ENCODE data around the gene SPDYE5. TPM values are rescaled to one million over a fixed set of nuclear protein-coding genes. Genes with fewer than 3 reads are reported as not detected.
"Not testable (repeated sequence)": the region's sequence is repeated elsewhere in the genome, so short reads cannot be mapped to it uniquely, and the experiment has no call there.

The SPDYE5 gene
- total and polyA plus RNA-seq, 9 of the 15 experiments (the other 6 are each of a cell fraction or from before 2014, with no cell fraction given): 0.07 to 0.28 (median 0.13) TPM; not detected in 6

DNA sequence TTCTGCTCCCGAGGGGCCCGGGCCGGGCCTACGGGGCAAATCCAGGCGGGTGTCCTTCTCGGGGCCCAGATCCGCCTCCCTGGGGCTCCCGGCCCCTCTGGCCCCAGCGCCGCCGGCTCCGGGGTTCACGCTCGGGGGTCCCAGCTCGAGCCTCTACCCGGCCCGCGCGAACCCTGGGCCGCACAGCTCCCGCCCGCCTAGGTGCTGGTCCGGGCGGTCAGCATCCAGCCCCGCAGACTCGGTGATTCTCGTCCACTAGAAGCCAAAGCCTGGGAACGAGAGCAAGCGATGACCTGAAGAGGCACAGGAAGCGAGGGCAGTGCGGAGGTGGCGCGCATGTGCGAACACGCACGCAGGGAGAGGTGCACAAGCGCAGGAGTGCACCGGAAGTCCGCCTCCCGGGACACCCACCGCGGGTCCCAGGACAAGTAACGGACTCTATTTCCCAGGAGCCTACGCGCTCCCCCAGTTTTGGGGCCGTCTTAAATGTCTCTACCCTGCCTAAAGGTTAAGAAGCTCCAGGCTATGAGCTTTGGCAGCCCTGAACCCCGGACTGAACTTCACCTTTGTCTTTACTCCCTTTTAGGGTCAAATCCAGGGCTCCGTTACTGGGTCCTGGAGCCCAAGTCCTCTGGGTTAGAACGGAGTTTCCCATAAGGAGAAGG is 6.0 kb upstream of the SPDYE5 start, which contains the start of gene POM121C (continued):
- TF ChIP-seq, protein P1, sequence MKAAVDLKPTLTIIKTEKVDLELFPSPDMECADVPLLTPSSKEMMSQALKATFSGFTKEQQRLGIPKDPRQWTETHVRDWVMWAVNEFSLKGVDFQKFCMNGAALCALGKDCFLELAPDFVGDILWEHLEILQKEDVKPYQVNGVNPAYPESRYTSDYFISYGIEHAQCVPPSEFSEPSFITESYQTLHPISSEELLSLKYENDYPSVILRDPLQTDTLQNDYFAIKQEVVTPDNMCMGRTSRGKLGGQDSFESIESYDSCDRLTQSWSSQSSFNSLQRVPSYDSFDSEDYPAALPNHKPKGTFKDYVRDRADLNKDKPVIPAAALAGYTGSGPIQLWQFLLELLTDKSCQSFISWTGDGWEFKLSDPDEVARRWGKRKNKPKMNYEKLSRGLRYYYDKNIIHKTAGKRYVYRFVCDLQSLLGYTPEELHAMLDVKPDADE (conservative IDR thresholded peaks at IDR 0.05; ENCODE audit: control insufficient read depth, low read depth, low read length): peak; percentile 67
- TF ChIP-seq, protein P2, sequence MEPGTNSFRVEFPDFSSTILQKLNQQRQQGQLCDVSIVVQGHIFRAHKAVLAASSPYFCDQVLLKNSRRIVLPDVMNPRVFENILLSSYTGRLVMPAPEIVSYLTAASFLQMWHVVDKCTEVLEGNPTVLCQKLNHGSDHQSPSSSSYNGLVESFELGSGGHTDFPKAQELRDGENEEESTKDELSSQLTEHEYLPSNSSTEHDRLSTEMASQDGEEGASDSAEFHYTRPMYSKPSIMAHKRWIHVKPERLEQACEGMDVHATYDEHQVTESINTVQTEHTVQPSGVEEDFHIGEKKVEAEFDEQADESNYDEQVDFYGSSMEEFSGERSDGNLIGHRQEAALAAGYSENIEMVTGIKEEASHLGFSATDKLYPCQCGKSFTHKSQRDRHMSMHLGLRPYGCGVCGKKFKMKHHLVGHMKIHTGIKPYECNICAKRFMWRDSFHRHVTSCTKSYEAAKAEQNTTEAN (CRISPR knock-in tag; IDR thresholded peaks at IDR 0.05): 0 out of 2 replicates have a peak, but pooled peaks have one; percentile 39
- TF ChIP-seq POLR2B (IDR thresholded peaks at IDR 0.05; ENCODE audit: low read depth, partially characterized antibody): peak; percentile 84
- TF ChIP-seq ETV1 (tag; conservative IDR thresholded peaks at IDR 0.05; ENCODE audit: low read depth): peak; percentile 91
- TF ChIP-seq NR2C1 (IDR thresholded peaks at IDR 0.05): peak; percentile 86
- peak; percentile 90 for TF ChIP-seq NR2C1 (tag; IDR thresholded peaks at IDR 0.05)
- peak; percentile 82 for TF ChIP-seq EGR1 (conservative IDR thresholded peaks at IDR 0.05)
- peak; percentile 76 for TF ChIP-seq ZBTB17 (CRISPR knock-in tag; IDR thresholded peaks at IDR 0.05)
- peak; percentile 88 for TF ChIP-seq EP400 (IDR thresholded peaks at IDR 0.05)
- TF ChIP-seq MEIS2 (IDR thresholded peaks at IDR 0.05; ENCODE audit: partially characterized antibody): peak; percentile 86
- TF ChIP-seq RCOR1 (IDR thresholded peaks at IDR 0.05; ENCODE audit: borderline replicate concordance in 1 of 2, low read depth in 2 of 2, low read length in 2 of 2): peak in 1 of 2 experiments; percentile 42; a peak in 1 of 4 replicates
- 0 out of 2 replicates have a peak, but pooled peaks have one; percentile 30 for TF ChIP-seq MTA3 (IDR thresholded peaks at IDR 0.05; ENCODE audit: borderline replicate concordance)
- TF ChIP-seq HNRNPLL (IDR thresholded peaks at IDR 0.05; ENCODE audit: low read depth, low read length, poor library complexity, severe bottlenecking): peak; percentile 96
- TF ChIP-seq, protein P3, sequence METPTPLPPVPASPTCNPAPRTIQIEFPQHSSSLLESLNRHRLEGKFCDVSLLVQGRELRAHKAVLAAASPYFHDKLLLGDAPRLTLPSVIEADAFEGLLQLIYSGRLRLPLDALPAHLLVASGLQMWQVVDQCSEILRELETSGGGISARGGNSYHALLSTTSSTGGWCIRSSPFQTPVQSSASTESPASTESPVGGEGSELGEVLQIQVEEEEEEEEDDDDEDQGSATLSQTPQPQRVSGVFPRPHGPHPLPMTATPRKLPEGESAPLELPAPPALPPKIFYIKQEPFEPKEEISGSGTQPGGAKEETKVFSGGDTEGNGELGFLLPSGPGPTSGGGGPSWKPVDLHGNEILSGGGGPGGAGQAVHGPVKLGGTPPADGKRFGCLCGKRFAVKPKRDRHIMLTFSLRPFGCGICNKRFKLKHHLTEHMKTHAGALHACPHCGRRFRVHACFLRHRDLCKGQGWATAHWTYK (CRISPR knock-in tag; IDR thresholded peaks at IDR 0.05): peak; percentile 70; the same call in 1 of the 2 replicates
- TF ChIP-seq POLR2AphosphoS2 (IDR thresholded peaks at IDR 0.05; ENCODE audit: low read length): peak; percentile 96
- peak in 1 of 2 experiments; percentile 57; a peak in 1 of 4 replicates for TF ChIP-seq HDAC1 (IDR thresholded peaks at IDR 0.05)
- peak; percentile 51; the same call in 1 of the 2 replicates for TF ChIP-seq PHF8 (IDR thresholded peaks at IDR 0.05; ENCODE audit: borderline replicate concordance, low read length)
- peak; percentile 36; the same call in 1 of the 2 replicates for TF ChIP-seq CBFB (CRISPR knock-in tag; IDR thresholded peaks at IDR 0.05)
- peak; percentile 41; the same call in 1 of the 2 replicates for TF ChIP-seq MYNN (IDR thresholded peaks at IDR 0.05)
- TF ChIP-seq MYNN (CRISPR knock-in tag; IDR thresholded peaks at IDR 0.05): not testable (repeated sequence)
- TF ChIP-seq SIN3A (IDR thresholded peaks at IDR 0.05; ENCODE audit: borderline replicate concordance in 2 of 2, control insufficient read depth in 1 of 2, low read depth in 2 of 2, low read length in 2 of 2): peak in 1 of 2 experiments; percentile 86; a peak in 1 of 4 replicates
- TF ChIP-seq RBM22 (IDR thresholded peaks at IDR 0.05; ENCODE audit: low read depth, low read length, poor library complexity, severe bottlenecking): peak; percentile 86
- TF ChIP-seq NRF1 (conservative IDR thresholded peaks at IDR 0.05 in 1 of 2, IDR thresholded peaks at IDR 0.05 in 1 of 2): peak; percentile 96 to 97
- peak; percentile 42; the same call in 1 of the 2 replicates for TF ChIP-seq ZFPM2 (CRISPR knock-in tag; IDR thresholded peaks at IDR 0.05)
- TF ChIP-seq HMGN3 (IDR thresholded peaks at IDR 0.05; ENCODE audit: borderline replicate concordance, extremely low read depth, insufficient read length, low read depth, low read length): peak; percentile 46

Measured in K562 (cell line).